Cardiac fibroblast (primary cell): Measurements from ENCODE around the gene PDCD4.

Experiments
- DNase-seq, 2 donors: peaks; one replicate each; pipeline versions ENCODE4 v3.0.0 to v3.0.0-alpha.2; 2010; ENCODE audit warnings: low read depth in 2 of 2
- H3K4me3 ChIP-seq, 2 donors: replicated peaks in 1 of 2; 1 replicate in 1 of 2; 2 replicates in 1 of 2; pipeline ENCODE4 v1.5.1; 2011; ENCODE audit warnings: low read depth in 2 of 2, low read length in 2 of 2, mild to moderate bottlenecking in 2 of 2, moderate library complexity in 1 of 2
- CTCF ChIP-seq: IDR thresholded peaks from one replicate; pipeline ENCODE4 v1.5.1; 2011; ENCODE audit warnings: low read depth, mild to moderate bottlenecking, low read length, inconsistent platforms

The PDCD4 gene

GRCh38 chr10:110852947-110853346, 18.8 kb upstream of the PDCD4 start:
- no peak for TF ChIP-seq CTCF
- H3K4me3 ChIP-seq: no peak overlapping the region
- DNase-seq: no peak

- no peak overlapping the region for H3K4me3 ChIP-seq
- no peak for DNase-seq
- TF ChIP-seq CTCF: no peak
Measured at GRCh38 chr10:110853921-110854605, 17.7 kb upstream of the PDCD4 start.

GRCh38 chr10:110857265-110858171, 14.2 kb upstream of the PDCD4 start:
- no peak overlapping the region for H3K4me3 ChIP-seq
- no peak for TF ChIP-seq CTCF
- peak; percentile 54 to 67 for DNase-seq

GRCh38 chr10:110858297-110858934, 13.3 kb upstream of the PDCD4 start:
- no peak for TF ChIP-seq CTCF
- DNase-seq: no peak
- no peak overlapping the region for H3K4me3 ChIP-seq

GRCh38 chr10:110859206-110859972, 12.3 kb upstream of the PDCD4 start:
- TF ChIP-seq CTCF: no peak
- peak in 1 of 2 donors; percentile 21 for DNase-seq
- no peak overlapping the region for H3K4me3 ChIP-seq

- H3K4me3 ChIP-seq: no peak overlapping the region
- TF ChIP-seq CTCF: no peak
- peak; percentile 43 to 87 for DNase-seq
Measured at GRCh38 chr10:110859973-110860376, 11.8 kb upstream of the PDCD4 start.
